ENCODE results near the gene VTA1.
"Not testable (repeated sequence)": the region's sequence is repeated elsewhere in the genome, so short reads cannot be mapped to it uniquely, and the experiment has no call there.

VTA1 gene

DNA sequence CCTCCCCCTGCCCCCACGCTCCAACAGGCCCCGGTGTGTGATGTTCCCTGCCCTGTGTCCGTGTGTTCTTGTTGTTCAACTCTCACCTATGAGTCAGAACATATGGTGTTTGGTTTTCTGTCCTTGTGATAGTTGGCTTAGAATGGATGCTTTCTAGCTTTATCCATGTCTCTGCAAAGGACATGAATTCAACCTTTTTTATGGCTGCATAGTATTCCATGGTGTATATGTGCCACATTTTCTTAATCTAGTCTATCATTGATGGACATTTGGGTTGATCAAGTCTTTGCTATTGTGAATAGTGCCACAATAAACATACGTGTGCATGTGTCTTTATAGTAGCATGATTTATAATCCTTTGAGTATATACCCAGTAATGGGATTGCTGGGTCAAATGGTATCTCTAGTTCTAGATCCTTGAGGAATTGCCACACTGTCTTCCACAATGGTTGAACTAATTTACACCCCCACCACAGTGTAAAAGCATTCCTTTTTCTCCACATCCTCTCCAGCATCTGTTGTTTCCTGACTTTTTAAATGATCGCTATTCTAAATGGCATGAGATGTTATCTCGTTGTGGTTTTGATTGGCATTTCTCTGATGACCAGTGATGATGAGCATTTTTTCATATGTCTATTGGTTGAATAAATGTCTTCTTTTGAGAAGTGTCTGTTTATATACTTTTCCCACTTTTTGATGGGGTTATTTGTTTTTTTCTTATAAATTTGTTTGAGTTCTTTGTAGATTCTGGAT, 82.6 kb downstream of the VTA1 start:
- not testable (repeated sequence) for DNase-seq

DNA sequence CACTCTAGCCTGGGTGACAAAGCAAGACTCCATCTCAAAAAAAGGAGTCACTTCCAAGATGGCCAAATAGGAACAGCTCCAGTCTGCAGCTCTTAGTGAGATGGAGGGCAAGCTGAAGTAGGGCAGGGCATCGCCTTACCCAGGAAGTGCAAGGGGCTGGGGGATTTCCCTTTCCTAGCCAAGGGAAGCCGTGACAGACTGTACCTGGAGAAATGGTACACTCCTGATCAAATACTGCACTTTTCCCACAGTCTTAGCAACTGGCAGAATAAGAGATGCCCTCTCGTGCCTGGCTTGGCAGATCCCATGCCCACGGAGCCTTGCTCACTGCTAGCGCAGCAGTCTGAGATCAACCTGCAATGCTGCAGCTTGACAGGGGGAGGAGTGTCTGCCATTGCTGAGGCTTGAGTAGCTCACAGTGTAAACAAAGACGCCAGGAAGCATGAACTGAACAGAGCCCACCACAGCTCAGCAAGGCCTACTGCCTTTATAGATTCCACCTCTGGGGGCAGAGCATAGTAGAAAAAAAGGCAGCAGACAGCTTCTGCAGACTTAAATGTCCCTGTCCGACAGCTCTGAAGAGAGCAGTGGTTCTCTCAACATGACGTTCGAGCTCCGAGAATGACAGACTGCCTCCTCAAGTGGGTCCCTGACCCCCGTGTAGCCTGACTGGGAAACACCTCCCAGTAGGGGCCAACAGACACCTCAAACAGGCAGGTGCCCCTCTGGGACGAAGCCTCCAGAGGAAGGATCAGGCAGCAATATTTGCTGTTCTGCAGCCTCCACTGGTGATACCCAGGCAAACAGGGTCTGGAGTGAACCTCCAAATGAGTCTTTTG, 85.4 kb downstream of the VTA1 start:
- peak; percentile 57 for DNase-seq

DNA sequence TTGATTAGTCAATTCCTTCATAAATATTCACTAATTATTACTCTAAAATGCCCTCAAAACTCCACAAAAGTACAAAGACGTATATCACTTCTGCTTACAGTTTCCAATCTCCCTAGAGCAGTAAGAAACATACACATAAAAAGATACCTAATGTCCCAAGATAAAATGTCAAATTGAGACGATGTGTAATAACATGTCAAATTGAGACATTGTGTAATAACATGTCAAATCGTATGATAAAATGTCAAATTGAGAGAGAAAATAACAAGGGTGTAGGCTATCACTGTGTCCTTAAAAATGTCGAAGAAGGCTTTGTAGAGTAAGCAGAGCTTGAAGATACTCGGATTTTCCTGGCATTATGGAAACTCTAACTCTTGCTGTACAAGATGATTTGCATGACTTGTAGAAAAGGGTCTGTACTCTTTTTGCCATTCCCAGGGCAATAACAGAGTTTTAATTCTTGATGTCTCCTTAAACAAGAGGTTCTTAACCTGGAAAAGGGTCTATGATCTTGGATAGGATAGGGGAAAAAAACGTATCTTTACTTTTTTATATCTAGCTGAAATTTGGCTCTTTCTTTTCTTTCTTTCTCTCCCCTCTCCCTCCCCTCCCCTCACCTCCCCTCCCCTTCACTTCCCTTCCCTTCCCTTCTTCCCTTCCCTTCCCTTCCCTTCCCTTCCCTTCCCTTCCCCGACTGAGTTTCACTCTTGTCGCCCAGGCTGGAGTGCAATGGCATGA, 87.1 kb downstream of the VTA1 start:
- DNase-seq: no peak

DNA sequence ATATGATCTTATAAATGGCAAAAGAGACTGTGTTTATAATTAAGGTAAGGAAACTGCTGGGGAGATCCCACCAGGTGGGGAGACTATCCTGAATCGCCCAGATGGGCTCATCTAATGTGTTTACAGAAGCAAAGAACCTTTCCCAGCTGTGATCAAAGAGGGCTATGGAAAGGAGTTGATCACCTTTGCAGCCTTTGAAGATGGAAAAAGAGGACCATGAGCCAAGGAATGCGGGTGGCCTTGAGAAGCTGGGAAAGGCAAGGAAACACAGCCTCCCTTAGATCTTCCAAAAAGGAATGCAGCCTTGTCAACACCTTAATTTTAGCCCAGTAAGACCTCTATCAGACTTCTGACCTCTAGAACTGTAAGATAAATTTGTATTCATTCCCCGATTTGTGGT, 88.2 kb downstream of the VTA1 start:
- no peak for DNase-seq

DNA sequence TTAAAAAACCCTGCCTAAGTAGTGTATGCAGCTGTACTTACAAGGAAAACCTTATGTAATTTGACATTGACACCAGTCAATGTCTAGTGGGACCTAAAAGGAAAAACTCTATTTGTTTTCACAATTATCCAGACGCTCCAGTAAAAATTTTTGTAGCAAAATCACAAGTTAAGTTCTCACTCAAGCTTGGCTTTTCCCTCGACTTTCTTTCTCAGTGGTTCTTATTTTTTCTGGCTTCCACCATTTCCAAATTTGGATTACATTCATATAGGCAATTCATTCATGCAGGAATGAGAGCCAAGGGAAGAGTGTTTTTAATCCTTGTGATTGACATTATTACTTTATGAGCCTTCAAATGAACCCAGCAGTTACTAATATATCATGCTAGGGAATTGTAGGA, 88.7 kb downstream of the VTA1 start:
- DNase-seq: no peak

DNA sequence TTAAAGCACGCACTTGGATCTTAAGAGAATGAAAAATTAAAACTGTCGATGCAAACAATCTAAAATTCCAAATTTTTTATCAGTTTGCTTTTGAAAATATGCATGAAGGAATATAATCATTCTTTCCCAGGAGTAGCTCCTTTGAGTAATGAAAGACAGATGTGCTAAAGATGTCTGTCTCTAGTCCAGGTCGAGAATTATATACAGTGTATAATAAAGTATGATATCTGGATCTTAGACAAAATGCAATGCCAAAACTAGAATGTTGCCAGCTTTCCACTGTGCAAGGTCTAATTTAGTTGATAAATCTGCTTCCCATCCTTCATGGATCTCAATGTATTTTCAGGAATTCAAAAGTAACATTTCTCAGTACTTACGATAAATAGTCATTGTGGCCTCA, 89.6 kb downstream of the VTA1 start:
- DNase-seq: no peak

DNA sequence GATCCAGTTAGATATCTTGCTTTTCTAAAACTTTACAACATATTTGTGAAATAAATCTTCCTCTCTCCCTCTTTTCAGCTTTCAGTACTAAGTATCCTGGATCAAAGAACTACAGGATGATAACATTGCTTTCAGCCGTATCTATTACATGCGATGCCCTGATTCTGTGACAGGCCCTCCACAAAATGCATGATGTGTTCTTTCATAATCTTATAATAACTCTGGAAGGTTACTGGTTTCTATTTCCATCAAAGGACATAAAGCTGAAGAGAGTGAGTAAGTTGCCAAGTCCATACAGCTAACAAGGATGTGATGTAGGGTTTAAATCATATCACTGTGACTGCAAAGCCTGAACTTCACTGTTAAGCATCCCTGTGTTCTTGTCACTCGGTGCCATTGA, 91.8 kb downstream of the VTA1 start:
- no peak for DNase-seq

DNA sequence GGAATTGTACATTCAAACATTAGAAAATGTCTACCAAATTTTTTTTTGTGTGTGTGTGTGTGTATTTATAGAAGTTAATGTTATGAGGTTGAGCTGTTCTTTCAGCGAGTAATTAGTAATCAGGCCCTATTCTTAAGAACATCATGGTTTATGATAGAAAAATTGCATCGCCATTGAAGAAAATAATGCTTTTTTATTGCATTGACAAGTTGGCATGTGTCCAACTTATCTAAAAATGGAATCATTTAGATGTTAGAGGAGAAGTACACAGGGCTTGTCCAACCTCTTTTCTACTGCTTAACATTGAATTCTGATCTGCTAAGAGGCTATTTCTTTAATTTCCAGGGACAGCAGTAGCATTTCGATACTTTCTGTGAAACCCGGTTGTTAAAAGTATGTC, 93.1 kb downstream of the VTA1 start:
- DNase-seq: no peak

DNA sequence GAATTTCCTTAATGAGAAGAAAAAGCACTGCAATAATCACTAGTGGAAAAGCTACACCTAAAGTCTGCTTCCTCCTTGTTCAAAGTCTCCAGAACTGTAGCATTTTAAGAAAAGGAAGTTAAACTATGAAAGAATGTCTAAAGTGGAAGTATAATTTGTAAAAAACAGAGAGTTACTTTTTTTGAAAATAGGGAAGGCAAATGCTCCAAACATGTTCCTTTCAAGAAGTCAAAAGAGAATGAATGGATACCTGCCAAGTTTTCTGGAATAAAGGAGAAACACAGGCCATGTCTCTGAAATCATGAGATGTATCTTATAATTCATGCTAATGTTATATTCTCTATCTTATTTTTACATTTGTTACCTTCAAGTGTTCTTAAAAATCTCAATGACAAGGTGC, 94.0 kb downstream of the VTA1 start:
- no peak for DNase-seq

DNA sequence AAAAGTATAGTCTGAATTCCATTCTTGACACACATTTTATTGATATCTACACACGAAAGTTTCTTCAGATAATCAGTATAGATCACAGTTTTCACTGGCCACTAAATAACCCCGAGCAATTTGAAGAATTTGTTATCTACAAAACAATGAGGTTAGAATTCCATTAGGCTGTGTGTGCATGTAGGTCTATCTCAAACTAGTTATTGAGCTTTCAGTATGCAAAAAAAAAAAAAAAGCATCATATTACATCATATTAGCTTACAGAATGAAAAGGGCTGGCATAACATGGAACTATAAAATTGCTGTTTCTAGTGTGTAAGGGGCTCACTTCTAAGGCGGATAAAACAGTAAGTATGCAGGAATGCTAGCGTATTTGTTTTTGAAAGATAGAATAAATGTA, 95.2 kb downstream of the VTA1 start:
- DNase-seq: no peak

DNA sequence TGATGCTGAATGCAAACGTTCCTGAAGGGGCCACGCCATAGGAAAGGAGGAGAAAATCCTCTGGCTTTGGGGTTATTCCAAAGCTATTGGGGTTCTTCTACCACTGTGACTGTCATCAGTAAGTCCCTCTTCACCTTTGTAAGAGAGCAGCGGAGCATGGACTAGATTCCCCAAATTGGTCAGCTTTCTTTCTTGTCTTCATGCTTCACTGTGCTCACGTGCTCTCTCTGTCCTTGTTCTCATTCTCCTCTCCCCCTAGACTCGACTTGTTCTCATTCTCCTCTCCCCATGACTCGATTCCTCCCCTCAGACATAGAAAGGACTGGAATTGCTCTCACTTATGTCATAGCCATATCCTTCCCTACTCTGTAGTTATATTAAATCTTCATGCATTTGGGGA, 99.9 kb downstream of the VTA1 start:
- no peak for DNase-seq

DNA sequence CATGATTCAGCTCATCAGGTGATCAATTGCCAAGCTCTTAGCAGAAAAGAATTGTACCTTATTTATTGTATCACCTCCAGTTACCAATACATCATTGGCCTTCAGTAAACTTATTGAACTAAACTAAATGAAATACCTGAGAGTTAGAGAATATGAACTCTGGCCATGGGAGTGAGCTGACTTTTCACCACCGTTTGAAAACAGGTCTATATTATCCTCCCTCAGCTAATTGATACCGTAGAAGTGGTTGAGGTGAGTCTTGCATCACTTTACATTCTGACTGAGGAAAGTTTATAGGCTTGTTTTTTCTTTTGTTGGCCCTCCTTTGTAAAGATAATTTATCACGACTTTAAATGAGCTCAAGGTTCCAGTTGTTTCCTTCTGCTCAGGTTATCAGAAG, 102.2 kb downstream of the VTA1 start:
- no peak for DNase-seq

DNA sequence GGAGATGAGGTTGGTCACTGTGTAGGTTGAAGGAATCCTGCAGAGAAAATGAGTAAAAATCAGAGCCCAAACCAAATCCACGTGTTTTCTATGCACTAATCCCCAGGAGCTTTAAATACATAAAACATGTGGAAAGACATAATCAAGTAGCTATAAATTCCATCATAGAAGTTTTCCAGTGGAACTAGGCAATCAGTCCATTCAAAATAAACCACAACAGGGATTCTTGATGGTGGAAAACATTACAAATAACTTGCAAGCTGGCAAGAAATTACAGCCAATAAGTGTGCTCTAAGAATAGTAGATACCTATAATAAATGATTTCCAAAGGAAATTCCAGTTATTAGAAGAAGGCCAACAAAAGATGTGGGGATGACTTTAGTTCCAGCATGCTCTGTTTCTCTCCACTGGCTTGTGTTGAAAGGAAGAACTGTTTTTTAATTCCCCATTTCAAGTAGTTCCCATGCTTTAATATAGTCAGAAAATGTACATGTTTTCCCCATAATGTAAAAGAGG, 104.9 kb downstream of the VTA1 start:
- no peak for DNase-seq

DNA sequence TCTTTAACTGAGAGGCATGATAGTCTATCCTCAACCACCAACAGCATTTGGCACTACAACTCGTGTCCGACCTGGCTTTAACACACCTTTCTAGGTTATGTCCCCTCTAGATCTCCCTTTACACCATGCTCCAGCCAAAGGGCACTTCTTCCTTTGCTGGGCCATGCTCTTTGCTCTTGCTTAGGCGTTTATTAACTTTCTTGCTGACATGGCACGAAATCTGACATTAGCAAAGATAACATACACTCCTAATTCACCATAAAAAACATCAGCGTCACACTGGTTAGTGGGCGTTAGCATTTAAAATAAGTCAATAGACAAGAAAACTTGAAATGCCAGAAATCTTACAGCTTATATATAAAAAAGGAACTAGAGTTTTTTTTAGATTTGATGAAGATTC, 107.5 kb downstream of the VTA1 start:
- no peak for DNase-seq

DNA sequence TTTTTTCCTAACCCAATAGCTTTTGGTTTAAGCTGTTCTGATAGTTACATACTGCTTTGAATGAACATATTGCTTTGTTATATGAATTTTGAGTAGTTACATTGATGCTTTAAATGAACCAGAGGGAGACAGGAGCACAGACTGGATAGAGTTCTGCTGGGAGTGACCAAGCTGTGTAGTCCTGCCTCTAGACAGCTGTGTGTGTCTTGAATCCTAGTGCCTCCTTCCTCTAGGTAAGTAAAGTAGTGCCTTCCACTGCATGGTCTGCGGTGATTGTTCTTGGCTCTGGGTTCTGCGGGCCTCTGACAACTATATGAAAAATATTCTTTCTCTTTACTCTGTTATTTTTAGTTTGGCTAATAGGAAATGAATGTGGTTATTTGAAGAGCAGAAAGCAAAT, 108.7 kb downstream of the VTA1 start:
- DNase-seq: no peak

DNA sequence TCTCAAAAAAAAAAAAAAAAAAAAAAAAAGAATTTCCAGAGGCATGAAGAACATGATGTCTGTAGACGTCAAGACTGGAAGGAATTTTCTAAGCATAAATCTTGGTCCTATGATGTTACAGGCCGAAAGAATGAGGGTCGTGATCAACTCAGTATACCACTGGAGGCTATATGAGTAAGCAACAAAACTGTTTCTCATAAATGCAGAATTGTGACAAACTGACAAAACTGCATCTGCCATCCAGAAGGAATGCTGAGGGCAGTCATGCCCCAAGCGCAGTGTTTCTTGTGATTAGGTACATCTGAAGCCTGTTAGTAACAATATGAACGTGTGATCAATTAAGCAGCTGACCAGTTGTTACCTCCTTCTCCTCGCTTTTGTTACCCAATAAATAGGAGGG, 111.2 kb downstream of the VTA1 start:
- no peak for DNase-seq

DNA sequence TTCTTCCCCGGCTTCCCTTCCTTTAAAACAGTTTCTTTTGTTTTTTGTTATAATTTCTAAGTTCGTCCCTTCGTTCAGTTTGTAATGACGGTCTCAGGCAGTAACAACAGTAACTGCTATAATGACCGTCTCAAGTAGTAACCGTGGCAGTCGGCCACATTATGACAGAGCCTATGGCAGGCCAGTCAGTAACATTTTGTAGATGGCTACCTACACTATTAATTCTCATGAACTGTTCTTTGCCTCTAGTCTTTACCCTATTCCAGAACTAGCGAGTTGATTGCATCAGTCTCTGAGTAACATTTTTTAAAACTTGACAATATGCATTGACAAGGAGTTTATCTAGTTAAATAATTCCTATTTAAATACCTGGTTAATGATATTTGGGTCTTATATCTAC, 111.7 kb downstream of the VTA1 start:
- DNase-seq: no peak

DNA sequence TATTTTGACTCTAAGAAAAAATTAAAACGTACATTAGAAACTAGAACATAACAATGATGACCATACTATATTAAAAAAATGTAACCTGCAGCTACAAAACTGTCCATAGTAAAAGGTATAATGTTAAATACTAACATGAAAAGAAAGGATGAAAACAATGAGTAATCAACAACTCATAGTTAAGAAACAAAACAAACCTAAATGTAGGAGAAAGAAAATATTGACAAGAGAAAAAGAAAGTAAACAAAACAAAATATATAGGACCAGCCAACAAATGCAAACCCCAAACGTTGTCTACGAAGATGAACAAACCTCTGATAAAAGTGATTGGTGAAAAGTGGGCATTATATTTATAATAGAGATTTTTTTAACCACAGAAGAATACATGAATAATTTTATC, 113.7 kb downstream of the VTA1 start:
- DNase-seq: no peak

DNA sequence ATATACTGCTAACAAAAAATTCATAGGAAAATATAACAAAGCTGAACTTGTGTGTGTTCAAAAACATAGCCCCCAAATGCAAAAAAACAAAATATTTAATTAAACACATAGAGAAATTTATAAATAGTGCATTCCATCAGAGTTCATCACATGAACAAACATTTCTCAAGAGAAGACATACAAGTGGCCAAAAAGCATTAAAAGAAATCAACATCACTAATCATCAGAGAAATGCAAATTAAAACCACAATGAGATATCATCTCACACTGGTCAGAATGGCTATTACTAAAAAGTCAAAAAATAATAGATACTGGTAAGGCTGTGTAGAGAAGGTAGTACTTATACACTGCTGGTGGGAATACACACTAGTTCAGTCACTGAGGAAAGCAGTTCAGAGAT, 115.2 kb downstream of the VTA1 start:
- DNase-seq: no peak

DNA sequence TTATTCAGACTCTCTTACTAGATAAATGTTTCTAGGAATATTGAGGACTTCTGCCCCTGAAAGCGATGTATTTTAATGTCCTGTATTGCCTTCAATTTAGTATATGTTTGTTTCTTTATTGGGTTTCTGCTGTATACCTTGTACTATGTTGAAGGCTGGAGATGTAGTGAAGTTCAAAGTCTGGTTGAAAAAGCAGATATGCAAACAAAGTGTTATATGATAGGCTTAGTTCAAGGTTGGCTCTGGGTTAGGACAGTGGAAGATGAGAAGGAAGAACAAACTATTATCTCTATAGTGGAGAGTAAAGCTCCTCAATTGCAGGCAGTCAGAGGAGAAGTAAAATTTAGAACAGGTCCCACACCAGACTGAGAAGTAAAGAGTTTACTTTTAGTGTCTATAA, 118.4 kb downstream of the VTA1 start:
- DNase-seq: no peak

DNA sequence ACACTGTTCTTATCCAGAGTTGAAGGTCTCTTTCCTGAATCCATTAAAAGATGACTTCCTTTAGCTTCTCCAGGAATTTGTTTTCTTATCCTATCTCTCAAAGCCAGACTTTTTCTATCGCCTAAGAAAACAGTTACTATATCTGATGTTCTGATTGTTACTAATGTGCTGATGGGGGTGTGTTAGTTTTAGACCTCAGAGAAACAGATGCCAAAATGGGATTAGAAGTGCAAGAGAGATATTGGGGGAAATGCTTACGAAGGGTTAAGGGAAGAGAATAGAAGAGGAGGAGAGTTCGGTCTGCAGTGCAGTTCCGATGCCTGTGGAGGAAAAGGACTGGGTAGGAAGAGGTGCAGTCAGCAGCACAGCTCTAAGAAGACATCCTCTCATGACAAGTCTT, 119.0 kb downstream of the VTA1 start:
- no peak for DNase-seq

DNA sequence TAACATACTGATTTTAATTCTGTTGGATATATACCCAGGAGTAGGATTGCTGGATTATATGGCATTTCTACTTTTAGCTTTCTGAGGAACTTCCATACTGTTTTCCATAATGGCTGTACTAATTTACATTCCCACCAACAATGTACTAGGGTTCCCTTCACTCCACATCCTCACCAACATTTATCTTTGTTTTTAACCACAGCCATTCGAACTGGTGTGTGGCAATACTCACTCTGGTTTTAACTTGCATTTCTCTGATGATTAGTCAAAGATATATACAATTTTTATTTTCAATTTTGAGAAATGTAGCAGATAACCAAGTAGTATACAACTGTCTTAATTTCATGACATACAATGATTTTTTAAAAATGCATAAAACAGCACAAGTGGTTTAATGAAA, 124.4 kb downstream of the VTA1 start:
- no peak for DNase-seq

Data from hematopoietic multipotent progenitor cell treated with erythropoietin and hydrocortisone succinate and interleukin-3 and kit ligand, for 8 days (in vitro differentiated cells).